Measurements from ENCODE around the gene FKBP7. TPM values are rescaled to one million over a fixed set of nuclear protein-coding genes. Genes with fewer than 3 reads are reported as not detected.

Gene FKBP7
- total RNA-seq, 2 experiments from 2014 or later: 8.3 to 8.5 TPM

GRCh38 chr2:178449700-178450523 lies 28.5 kb downstream of the FKBP7 start:
- no peak for TF ChIP-seq EZH2phosphoT487 (IDR thresholded peaks at IDR 0.05; ENCODE audit: borderline replicate concordance, low read depth, low read length)
- TF ChIP-seq, protein P1, sequence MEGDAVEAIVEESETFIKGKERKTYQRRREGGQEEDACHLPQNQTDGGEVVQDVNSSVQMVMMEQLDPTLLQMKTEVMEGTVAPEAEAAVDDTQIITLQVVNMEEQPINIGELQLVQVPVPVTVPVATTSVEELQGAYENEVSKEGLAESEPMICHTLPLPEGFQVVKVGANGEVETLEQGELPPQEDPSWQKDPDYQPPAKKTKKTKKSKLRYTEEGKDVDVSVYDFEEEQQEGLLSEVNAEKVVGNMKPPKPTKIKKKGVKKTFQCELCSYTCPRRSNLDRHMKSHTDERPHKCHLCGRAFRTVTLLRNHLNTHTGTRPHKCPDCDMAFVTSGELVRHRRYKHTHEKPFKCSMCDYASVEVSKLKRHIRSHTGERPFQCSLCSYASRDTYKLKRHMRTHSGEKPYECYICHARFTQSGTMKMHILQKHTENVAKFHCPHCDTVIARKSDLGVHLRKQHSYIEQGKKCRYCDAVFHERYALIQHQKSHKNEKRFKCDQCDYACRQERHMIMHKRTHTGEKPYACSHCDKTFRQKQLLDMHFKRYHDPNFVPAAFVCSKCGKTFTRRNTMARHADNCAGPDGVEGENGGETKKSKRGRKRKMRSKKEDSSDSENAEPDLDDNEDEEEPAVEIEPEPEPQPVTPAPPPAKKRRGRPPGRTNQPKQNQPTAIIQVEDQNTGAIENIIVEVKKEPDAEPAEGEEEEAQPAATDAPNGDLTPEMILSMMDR (conservative IDR thresholded peaks at IDR 0.05; ENCODE audit: low read length): no peak
- H2AFZ ChIP-seq (ENCODE audit: low read length): peak overlapping the region; percentile 77
- H3K4me1 ChIP-seq (ENCODE audit: insufficient read depth, low read length, poor library complexity, severe bottlenecking): peaks cover 23% of the 10 kb centered on the region
- H3K9me2 ChIP-seq (ENCODE audit: insufficient read depth, low read length): no peaks in the 10 kb centered on the region
- H3K4me3 ChIP-seq (ENCODE audit: low read depth, low read length, poor library complexity, severe bottlenecking): peak overlapping the region; percentile 82
- peaks cover 34% of the 10 kb centered on the region for H3K79me2 ChIP-seq (ENCODE audit: insufficient read depth, low read depth, low read length)
- H4K20me1 ChIP-seq (ENCODE audit: insufficient read depth, low read length): peaks cover 8% of the 10 kb centered on the region; the same call in 1 of the 2 replicates
- DNase-seq (ENCODE audit: low spot score): peak; percentile 18
- BruUV-seq (replicated peaks): no TSS peak
- intact Hi-C loops (cut with micrococcal nuclease; ENCODE audit: unreplicated experiment): loop anchor here (10.0 kb wide), 1 partner anchor 1185 kb away; the partner anchor contains the start of gene NFE2L2
- peaks cover 38% of the 10 kb centered on the region for H3K36me3 ChIP-seq (ENCODE audit: insufficient read depth, low read length)
- peak overlapping the region; percentile 85 for H3K4me2 ChIP-seq (ENCODE audit: low read length)
- POLR2A ChIA-PET: interaction anchor here (0.6 to 2.5 kb wide), 8 partner anchors 9 to 1399 kb away, joined by 3 to 21 read pairs (median 3); no protein-coding TSS in a partner anchor
- H3K27ac ChIP-seq (ENCODE audit: low read depth, low read length, poor library complexity, severe bottlenecking): peak overlapping the region; percentile 85
- H3K9me3 ChIP-seq (ENCODE audit: low read length): no peaks in the 10 kb centered on the region
- CTCF ChIA-PET (ENCODE audit: unreplicated experiment): interaction anchor here (1.1 to 1.5 kb wide), 2 partner anchors 8 to 35 kb away, joined by 3 to 4 read pairs; no protein-coding TSS in a partner anchor

DNA sequence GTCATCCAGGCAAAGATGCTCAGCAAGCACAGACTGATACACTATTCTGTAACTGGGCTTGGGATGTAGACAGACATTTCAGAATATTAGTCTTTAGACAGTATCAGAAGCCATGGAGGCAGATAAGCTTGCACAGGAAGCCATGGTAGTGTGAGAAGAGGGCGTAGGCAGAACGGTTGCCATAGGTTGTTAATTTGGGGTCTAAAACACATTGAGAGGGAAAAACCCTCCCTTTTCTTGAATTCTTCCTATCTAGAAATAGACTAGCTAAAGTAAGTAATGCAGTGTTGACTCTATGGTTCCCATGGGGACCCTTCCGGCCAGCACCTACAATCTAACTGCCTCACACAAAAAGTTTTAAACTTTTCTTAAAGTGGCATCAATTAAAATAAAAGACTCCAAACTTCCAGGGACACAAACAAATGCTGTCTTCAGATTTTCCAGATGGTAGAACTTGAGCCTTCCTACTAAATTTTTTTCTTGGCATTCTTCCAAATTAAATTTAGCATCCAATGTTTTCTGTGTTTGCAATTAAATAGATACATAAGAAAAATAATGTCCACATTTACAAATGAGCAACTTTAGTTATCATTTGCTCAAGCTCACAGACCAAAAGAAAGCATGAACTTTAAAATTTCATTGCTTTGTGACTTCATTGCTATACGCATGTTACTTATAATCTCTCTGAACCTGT lies 29.3 kb downstream of the FKBP7 start:
- H3K4me3 ChIP-seq (ENCODE audit: low read depth, low read length, poor library complexity, severe bottlenecking): peak overlapping the region; percentile 82
- no peaks in the 10 kb centered on the region for H3K9me3 ChIP-seq (ENCODE audit: low read length)
- BruUV-seq (replicated peaks): TSS peak; percentile 56
- peaks cover 8% of the 10 kb centered on the region; the same call in 1 of the 2 replicates for H4K20me1 ChIP-seq (ENCODE audit: insufficient read depth, low read length)
- DNase-seq (ENCODE audit: low spot score): peak; percentile 12
- H3K79me2 ChIP-seq (ENCODE audit: insufficient read depth, low read depth, low read length): peaks cover 34% of the 10 kb centered on the region
- peak overlapping the region; percentile 85 for H3K4me2 ChIP-seq (ENCODE audit: low read length)
- TF ChIP-seq, protein P1 (conservative IDR thresholded peaks at IDR 0.05; ENCODE audit: low read length): no peak
- TF ChIP-seq EZH2phosphoT487 (IDR thresholded peaks at IDR 0.05; ENCODE audit: borderline replicate concordance, low read depth, low read length): no peak
- no peaks in the 10 kb centered on the region for H3K9me2 ChIP-seq (ENCODE audit: insufficient read depth, low read length)
- H2AFZ ChIP-seq (ENCODE audit: low read length): no peak overlapping the region
- peaks cover 23% of the 10 kb centered on the region for H3K4me1 ChIP-seq (ENCODE audit: insufficient read depth, low read length, poor library complexity, severe bottlenecking)
- POLR2A ChIA-PET: interaction anchor here (0.6 to 2.5 kb wide), 7 partner anchors 8 to 1045 kb away, joined by 3 to 21 read pairs (median 3); no protein-coding TSS in a partner anchor
- intact Hi-C loops (cut with micrococcal nuclease; ENCODE audit: unreplicated experiment): no loop called here
- CTCF ChIA-PET (ENCODE audit: unreplicated experiment): interaction anchor here (1.5 kb wide), 1 partner anchor 34 kb away, joined by 4 read pairs; no protein-coding TSS in a partner anchor
- H3K36me3 ChIP-seq (ENCODE audit: insufficient read depth, low read length): peaks cover 46% of the 10 kb centered on the region
- H3K27ac ChIP-seq (ENCODE audit: low read depth, low read length, poor library complexity, severe bottlenecking): peak overlapping the region; percentile 85

All from OCI-LY7 (cell line).